Renal pelvis (tissue), 4 donors: Measurements from ENCODE around the gene IRF2BP2. TPM values are rescaled to one million over a fixed set of nuclear protein-coding genes. Genes with fewer than 3 reads are reported as not detected.

ENCODE experiments used
- DNase-seq: peaks from one replicate; pipeline ENCODE4 v3.0.0-alpha.2; 2013
- polyA plus RNA-seq, 3 donors: library from polyadenylated mRNA; unstranded; fragments of 120-200 nt; gene quantifications; one replicate each; pipeline ENCODE4 v1.2.1, GENCODE V29; 2013; ENCODE audit not compliant: insufficient read length in 3 of 3

Gene IRF2BP2
- polyA plus RNA-seq, 3 donors, result 151 to 170 (median 167) TPM

- DNase-seq, result no peak
Measured at GRCh38 chr1:234559902-234560676, 49.9 kb downstream of the IRF2BP2 start.

- no peak for DNase-seq
Measured at GRCh38 chr1:234559152-234559901, 50.7 kb downstream of the IRF2BP2 start.

GRCh38 chr1:234558330-234558836 lies 51.6 kb downstream of the IRF2BP2 start:
- DNase-seq, result no peak

- no peak for DNase-seq
Measured at GRCh38 chr1:234556245-234556943, 53.6 kb downstream of the IRF2BP2 start.

GRCh38 chr1:234555390-234556024 lies 54.5 kb downstream of the IRF2BP2 start:
- DNase-seq, result no peak

- no peak for DNase-seq
Measured at GRCh38 chr1:234554698-234555311, 55.2 kb downstream of the IRF2BP2 start.

Other genes starting within 250 kb of the IRF2BP2 start
- gene COA6, start 236.7 kb downstream of the IRF2BP2 start, polyA plus RNA-seq, result 10 to 100 TPM; 27.6 to 36.4 (median 32.5) TPM
- gene TARBP1, start 131.0 kb downstream of the IRF2BP2 start, polyA plus RNA-seq, result 10 to 100 TPM; 40.6 to 96.8 (median 92.8) TPM